Body of pancreas (tissue), 4 donors: ENCODE results near the gene NAA38. TPM values are rescaled to one million over a fixed set of nuclear protein-coding genes. Genes with fewer than 3 reads are reported as not detected.
"Not testable (repeated sequence)": the region's sequence is repeated elsewhere in the genome, so short reads cannot be mapped to it uniquely, and the experiment has no call there.

Experiments used
- ATAC-seq: fragments of 150-250 bp; one replicate; pipeline ENCODE4 v1.9.1; 2016
- DNase-seq, 4 donors: peaks; one replicate each; pipeline ENCODE4 v3.0.0-alpha.2; 2019
- H3K27ac ChIP-seq, 4 donors: fragments of 200-600 bp; sonication (generic); 1 replicate in 3 of 4; 2 replicates in 1 of 4; pipeline versions ENCODE4 v1.5.1 to v1.6.1; 2016 to 2019; ENCODE audit warnings: mild to moderate bottlenecking in 1 of 4, mixed read lengths in 1 of 4, moderate library complexity in 1 of 4
- H3K27me3 ChIP-seq, 2 donors: fragments of 200-600 bp; sonication (generic); one replicate each; pipeline ENCODE4 v1.6.0; 2016; ENCODE audit warnings: mild to moderate bottlenecking in 1 of 2
- H3K36me3 ChIP-seq, 2 donors: fragments of 200-600 bp; sonication (generic); replicated peaks in 1 of 2; 2 replicates each; pipeline ENCODE4 v1.5.1; 2016; ENCODE audit warnings: low read depth in 2 of 2; ENCODE audit not compliant: insufficient read depth in 1 of 2
- H3K4me1 ChIP-seq: fragments of 200-600 bp; sonication (generic); one replicate; pipeline ENCODE4 v1.6.0; 2016
- H3K4me3 ChIP-seq, 2 donors: fragments of 200-600 bp; sonication (generic); 1 replicate in 1 of 2; 2 replicates in 1 of 2; pipeline ENCODE4 v1.5.1; 2016 to 2019
- H3K9me3 ChIP-seq, 3 donors: fragments of 200-600 bp; sonication (generic); 1 replicate in 2 of 3; 2 replicates in 1 of 3; pipeline ENCODE4 v1.5.1; 2016
- POLR2A ChIP-seq, 3 donors: fragments of 450-650 bp; IDR thresholded peaks; one replicate each; pipeline ENCODE4 v1.6.1; 2016; ENCODE audit warnings: antibody characterized with exemption in 3 of 3, mild to moderate bottlenecking in 2 of 3
- WGBS, 2 donors: methylation state at CpG; one replicate each; pipeline ENCODE4 v1.1.5; 2017; 5-methylcytosine and 5-hydroxymethylcytosine counted together
- intact Hi-C: fragments of 100-400 bp; cut with DNase I; formaldehyde crosslinking; loops from one replicate; pipeline ENCODE4 v1.15.1; 2023
- total RNA-seq, 2 donors: library from RNA; depleted of rRNA; stranded (reverse); fragments of >200 nt; gene quantifications; one replicate each; pipeline ENCODE4 v1.1.0, GENCODE V29; 2016
- TF ChIP-seq, protein P1 (sequence below), 7 experiments: fragments of 450-650 bp in 4 of 7; fragments of 200-600 bp in 3 of 7; sonication (generic) in 3 of 7; IDR thresholded peaks; one replicate each; pipeline ENCODE4 v1.5.1; 2016 to 2019; ENCODE audit warnings: antibody characterized with exemption in 7 of 7

The NAA38 gene
- total RNA-seq, 2 donors from 2014 or later = 25.7 to 50.1 TPM

DNA sequence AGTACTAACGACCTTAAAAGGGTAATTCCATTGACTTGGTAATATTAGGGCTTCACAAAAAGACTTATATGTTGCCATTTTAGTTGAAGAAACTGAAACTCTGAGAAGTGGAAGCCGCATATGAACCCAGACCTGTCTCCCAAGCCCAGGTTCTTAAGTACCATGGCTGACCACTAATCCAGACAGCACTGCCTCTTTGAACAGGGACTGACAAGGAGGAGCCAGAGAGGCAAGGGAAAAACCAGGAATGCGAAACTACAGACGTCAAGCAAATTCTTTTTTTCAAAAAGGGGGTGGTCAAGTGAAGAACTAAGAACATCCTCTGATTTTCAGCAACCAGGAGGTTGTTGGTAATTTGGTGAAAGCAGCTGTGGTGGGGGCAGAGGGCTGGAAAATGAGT, 15.7 kb upstream of the NAA38 start:
- Histone ChIP-seq H3K4me1 (no peaks in the 10 kb centered on the region), H3K4me3 (no peak overlapping the region), H3K36me3 (no peaks in the 10 kb centered on the region), H3K27me3 (no peaks in the 10 kb centered on the region), H3K27ac (no peak overlapping the region), H3K9me3 (no peaks in the 10 kb centered on the region)
- no peak for DNase-seq
- ATAC-seq = no peak
- WGBS, 2 donors = 66 to 75% methylated on average over 4 of the region's 4 CpGs
- TF ChIP-seq, protein P1, sequence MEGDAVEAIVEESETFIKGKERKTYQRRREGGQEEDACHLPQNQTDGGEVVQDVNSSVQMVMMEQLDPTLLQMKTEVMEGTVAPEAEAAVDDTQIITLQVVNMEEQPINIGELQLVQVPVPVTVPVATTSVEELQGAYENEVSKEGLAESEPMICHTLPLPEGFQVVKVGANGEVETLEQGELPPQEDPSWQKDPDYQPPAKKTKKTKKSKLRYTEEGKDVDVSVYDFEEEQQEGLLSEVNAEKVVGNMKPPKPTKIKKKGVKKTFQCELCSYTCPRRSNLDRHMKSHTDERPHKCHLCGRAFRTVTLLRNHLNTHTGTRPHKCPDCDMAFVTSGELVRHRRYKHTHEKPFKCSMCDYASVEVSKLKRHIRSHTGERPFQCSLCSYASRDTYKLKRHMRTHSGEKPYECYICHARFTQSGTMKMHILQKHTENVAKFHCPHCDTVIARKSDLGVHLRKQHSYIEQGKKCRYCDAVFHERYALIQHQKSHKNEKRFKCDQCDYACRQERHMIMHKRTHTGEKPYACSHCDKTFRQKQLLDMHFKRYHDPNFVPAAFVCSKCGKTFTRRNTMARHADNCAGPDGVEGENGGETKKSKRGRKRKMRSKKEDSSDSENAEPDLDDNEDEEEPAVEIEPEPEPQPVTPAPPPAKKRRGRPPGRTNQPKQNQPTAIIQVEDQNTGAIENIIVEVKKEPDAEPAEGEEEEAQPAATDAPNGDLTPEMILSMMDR (IDR thresholded peaks at IDR 0.05) = no peak
- TF ChIP-seq POLR2A (IDR thresholded peaks at IDR 0.05) = no peak
- intact Hi-C loops = no loop called here

DNA sequence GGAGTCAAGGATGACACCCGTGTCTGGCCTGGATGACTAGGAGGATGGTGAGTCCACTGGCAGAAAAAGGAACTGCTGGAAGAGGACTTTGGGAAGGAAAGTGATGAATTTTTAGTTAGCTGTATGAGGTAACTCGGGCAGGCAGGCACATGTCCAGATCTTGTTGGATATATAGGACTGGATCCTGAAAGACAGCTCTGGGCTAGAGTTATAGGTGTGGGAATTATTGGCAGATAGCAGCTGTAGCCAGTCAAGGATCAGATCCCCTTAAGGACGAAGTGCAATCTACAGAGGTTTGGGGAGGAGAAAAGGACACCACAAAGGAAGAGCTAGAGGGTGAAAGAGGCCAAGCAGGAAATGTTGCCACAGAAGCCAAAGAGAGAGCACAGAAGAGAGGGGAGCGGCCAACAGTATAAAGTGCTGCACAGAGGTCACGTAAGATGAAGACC, 10.5 kb upstream of the NAA38 start:
- intact Hi-C loops = no loop called here
- no peak for ATAC-seq
- Histone ChIP-seq H3K4me3 (no peak overlapping the region), H3K9me3 (no peaks in the 10 kb centered on the region), H3K4me1 (no peaks in the 10 kb centered on the region), H3K27me3 (no peaks in the 10 kb centered on the region), H3K27ac (no peak overlapping the region), H3K36me3 (no peaks in the 10 kb centered on the region)
- 44 to 65% methylated on average over 5 of the region's 5 CpGs for WGBS, 2 donors
- TF ChIP-seq, protein P1 (IDR thresholded peaks at IDR 0.05) = no peak
- no peak for TF ChIP-seq POLR2A (IDR thresholded peaks at IDR 0.05)
- no peak for DNase-seq

DNA sequence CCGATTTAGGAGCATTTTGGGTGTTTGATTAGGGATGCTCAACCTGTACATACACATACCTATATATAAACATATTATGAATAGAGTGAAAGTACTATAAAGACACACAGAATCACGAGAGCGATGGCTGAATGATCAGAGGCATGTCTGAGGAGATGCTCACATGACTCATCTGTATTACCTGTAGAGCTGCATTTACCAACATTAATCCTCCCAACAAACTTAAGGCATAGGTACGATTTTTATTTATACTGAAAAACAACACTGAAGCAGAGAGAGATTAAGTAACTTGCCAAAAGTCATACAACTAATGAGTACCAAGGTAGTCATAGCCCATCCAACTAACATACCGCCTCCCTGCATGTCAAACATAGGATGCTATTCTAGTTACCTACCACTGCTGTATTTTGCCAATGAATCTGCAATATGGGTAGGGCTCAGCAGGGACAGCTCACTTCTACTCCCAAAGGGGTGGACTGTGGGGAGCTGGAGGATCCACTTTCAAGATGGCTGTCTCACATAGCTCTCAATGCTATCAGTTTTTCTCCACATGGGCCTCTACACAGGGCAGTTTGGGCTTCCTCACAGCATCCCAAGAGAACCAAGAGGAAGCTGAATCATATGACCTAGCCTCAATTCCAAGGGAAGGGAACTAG, 7.8 kb upstream of the NAA38 start:
- WGBS, 2 donors = 85 to 90% methylated on average over 5 of the region's 5 CpGs
- Histone ChIP-seq H3K9me3 (no peaks in the 10 kb centered on the region), H3K36me3 (no peaks in the 10 kb centered on the region), H3K27ac (no peak overlapping the region), H3K27me3 (no peaks in the 10 kb centered on the region), H3K4me3 (no peak overlapping the region), H3K4me1 (no peaks in the 10 kb centered on the region)
- TF ChIP-seq POLR2A (IDR thresholded peaks at IDR 0.05) = no peak
- TF ChIP-seq, protein P1 (IDR thresholded peaks at IDR 0.05) = no peak
- intact Hi-C loops = loop anchor here (5.0 kb wide), 2 partner anchors 32 to 122 kb away; no protein-coding TSS in a partner anchor
- no peak for DNase-seq
- ATAC-seq = no peak

DNA sequence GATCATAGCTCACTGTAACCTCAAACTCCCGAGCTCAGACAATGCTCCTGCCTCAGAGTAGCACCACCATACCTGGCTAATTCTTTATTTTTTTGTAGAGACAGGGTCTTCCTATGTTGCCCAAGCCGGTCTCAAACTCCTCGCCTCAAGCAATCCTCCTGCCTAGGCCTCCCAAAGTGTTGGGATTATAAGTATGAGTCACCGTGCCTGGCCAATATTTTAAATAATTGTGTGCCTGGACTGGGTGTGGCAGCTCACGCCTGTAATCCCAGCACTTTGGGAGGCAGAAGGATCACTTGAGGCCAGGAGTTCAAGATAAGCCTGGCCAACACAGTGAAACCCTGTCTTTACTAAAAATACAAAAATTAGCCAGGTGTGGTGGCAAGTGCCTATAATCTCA, 7.0 kb upstream of the NAA38 start:
- not testable (repeated sequence) for H3K4me1 ChIP-seq, H3K27ac ChIP-seq, H3K4me3 ChIP-seq, H3K27me3 ChIP-seq, H3K36me3 ChIP-seq, H3K9me3 ChIP-seq, ATAC-seq, DNase-seq
- intact Hi-C loops = loop anchor here (5.0 kb wide), 2 partner anchors 33 to 123 kb away; no protein-coding TSS in a partner anchor
- 77 to 85% methylated on average over 5 of the region's 5 CpGs for WGBS, 2 donors

DNA sequence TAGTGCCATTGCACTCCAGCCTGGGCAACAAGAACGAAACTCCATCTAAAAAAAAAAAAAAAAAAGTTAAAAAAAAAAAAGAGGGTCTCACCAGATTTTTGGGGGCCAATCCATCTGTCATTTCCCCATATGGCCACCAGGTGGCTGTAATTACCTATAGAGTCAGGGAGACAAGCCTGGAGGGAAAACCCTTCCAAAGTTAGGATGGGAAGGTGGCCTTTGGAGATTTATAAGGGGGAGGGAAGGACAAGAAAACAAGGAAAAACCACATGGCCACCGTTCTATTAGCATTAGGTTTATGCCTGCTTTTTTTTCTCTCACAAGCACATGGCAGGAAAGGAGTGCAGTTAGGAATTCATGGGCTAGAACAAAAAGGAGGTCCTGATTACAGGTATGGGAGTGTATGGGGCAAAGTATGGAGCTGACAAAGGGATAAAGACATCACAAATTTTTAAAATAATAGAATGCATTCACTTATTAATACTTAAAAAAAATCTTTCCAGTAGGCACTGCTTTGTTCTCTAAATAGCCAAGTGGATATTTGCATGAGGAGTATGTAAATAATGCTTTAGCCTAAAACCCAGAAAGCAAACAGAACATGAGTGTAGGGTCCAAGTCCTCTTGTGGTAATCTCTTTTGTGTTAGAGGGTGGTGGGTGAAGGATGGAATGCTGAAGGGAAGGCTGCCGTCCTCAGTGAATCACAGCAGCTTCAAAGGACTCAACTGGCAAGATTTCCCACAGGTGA, 5.5 kb upstream of the NAA38 start:
- H3K4me3 ChIP-seq = no peak overlapping the region
- no peaks in the 10 kb centered on the region for H3K9me3 ChIP-seq
- H3K36me3 ChIP-seq = no peaks in the 10 kb centered on the region
- intact Hi-C loops = loop anchor here (5.0 kb wide), 2 partner anchors 34 to 124 kb away; no protein-coding TSS in a partner anchor
- no peak for TF ChIP-seq POLR2A (IDR thresholded peaks at IDR 0.05)
- TF ChIP-seq, protein P1 (IDR thresholded peaks at IDR 0.05) = peak; percentile 46 to 96 (median 82)
- peaks cover 15% of the 10 kb centered on the region for H3K4me1 ChIP-seq
- H3K27ac ChIP-seq = no peak overlapping the region
- peak; percentile 37 to 65 (median 56) for DNase-seq
- 25 to 27% methylated on average over 3 of the region's 3 CpGs for WGBS, 2 donors
- ATAC-seq = no peak
- no peaks in the 10 kb centered on the region for H3K27me3 ChIP-seq
